Activated CD8-positive, alpha-beta memory T cell treated with anti-CD3 and anti-CD28 coated beads, Interleukin-2, amount 10 ng/mL, durations not matched to agents 7 days and 5 days (primary cell): ENCODE results near the gene WDFY4. TPM values are rescaled to one million over a fixed set of nuclear protein-coding genes. Genes with fewer than 3 reads are reported as not detected.

ENCODE experiments used
- ATAC-seq: fragments of 150-1000 bp; cut with Tn5 transposase; one replicate; pipeline ENCODE4 v1.10.0; 2021; ENCODE audit warnings: moderate library complexity
- CTCF ChIA-PET: fragments of 350-600 bp; sonication (Branson Sonifier 250); formaldehyde crosslinking; loops from one replicate; lab custom pipeline; 2021; ENCODE audit warnings: antibody characterized with exemption; lab: Charles Lee
- DNase-seq: peaks from one replicate; pipeline ENCODE4 v3.0.0-alpha.2; 2020
- H3K27ac Mint-ChIP-seq: one replicate; pipeline ENCODE4 v1.8.0; 2021; ENCODE audit warnings: mild to moderate bottlenecking, mixed read lengths
- H3K27me3 Mint-ChIP-seq: one replicate; pipeline ENCODE4 v1.8.0; 2021; ENCODE audit warnings: mixed read lengths
- H3K36me3 Mint-ChIP-seq: one replicate; pipeline ENCODE4 v1.8.0; 2021; ENCODE audit warnings: mild to moderate bottlenecking, mixed read lengths
- H3K4me1 Mint-ChIP-seq: one replicate; pipeline ENCODE4 v1.8.0; 2021; ENCODE audit warnings: mixed read lengths
- H3K4me3 Mint-ChIP-seq: one replicate; pipeline ENCODE4 v1.8.0; 2021; ENCODE audit warnings: mild to moderate bottlenecking, moderate library complexity, mixed read lengths
- H3K9me3 Mint-ChIP-seq: one replicate; pipeline ENCODE4 v1.8.0; 2022; ENCODE audit warnings: low read depth, mixed read lengths
- total RNA-seq, 2 experiments: library from RNA; stranded (reverse); gene quantifications; one replicate each; pipeline ENCODE4 v1.2.3, GENCODE V29; 2021

Gene WDFY4
- total RNA-seq, 2 experiments from 2014 or later = 0.06 TPM; not detected in 1

DNA sequence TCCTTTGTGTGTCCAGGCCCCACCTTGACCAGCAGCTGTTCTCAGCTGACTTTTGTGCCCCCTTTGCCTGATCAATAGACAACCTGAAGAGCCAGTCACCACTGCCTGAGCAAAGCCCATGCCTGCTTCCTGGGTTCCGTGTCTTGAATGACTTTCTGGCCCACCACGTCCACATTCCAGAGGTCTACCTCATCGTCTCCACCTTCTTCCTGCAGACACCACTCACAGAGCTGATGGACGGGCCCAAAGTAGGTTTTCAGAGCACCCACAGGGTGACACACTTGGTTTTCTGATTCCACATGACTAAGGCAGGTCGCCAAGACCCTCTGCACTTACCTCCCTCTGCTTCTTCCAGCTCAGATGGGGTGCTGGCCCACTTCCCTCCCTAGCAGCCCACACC, 126.8 kb downstream of the WDFY4 start:
- Mint-ChIP-seq H3K4me3 (no peak overlapping the region), H3K27me3 (peaks cover 11% of the 10 kb centered on the region), H3K4me1 (peaks cover 2% of the 10 kb centered on the region), H3K27ac (no peak overlapping the region), H3K36me3 (no peaks in the 10 kb centered on the region), H3K9me3 (no peaks in the 10 kb centered on the region)
- no peak for ATAC-seq
- CTCF ChIA-PET = interaction anchor here (1.0 kb wide), 1 partner anchor 155 kb away, joined by 3 read pairs; no protein-coding TSS in a partner anchor
- DNase-seq = no peak

DNA sequence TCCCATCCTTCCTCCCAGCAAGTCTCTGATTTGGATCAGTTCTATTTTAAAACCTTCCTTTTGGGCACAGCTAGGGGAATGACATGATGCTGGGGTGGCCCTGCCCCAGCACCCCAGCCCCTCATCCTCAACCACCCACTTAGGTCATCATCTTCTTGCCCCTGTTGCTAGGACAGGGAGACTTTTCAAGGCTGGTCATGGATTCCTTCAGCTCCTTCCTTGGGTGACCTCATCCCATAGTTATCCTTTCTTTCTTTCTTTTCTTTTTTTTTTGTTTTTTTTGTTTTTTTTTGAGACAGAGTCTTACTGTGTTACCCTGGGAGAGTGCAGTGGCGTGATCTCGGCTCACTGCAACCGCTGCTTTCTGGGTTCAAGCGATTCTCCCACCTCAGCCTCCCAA, 127.2 kb downstream of the WDFY4 start:
- H3K4me1 Mint-ChIP-seq = peaks cover 2% of the 10 kb centered on the region
- CTCF ChIA-PET = interaction anchor here (1.0 kb wide), 1 partner anchor 155 kb away, joined by 3 read pairs; no protein-coding TSS in a partner anchor
- no peak overlapping the region for H3K4me3 Mint-ChIP-seq
- no peak overlapping the region for H3K27ac Mint-ChIP-seq
- DNase-seq (no peak), ATAC-seq (no peak)
- no peaks in the 10 kb centered on the region for H3K9me3 Mint-ChIP-seq
- peaks cover 11% of the 10 kb centered on the region for H3K27me3 Mint-ChIP-seq
- no peaks in the 10 kb centered on the region for H3K36me3 Mint-ChIP-seq

DNA sequence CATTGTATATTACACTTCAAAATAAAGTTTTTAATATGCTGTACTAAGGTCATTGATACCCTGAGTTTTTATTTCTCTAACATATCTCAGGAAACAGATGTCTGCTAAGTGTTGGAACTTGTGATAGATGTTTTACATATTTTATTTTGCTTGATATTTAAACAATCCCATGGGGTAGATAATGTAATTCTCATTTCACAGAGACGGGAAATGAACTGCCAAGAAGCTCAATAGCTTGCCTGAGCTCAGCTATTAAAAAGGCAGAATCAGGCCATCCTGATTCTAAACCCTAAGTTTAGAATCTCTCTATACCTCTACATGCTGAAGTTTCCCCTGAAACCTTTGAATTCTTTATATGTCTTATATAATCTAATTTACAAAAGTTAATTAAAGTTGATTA, 128.6 kb downstream of the WDFY4 start:
- ATAC-seq (no peak), DNase-seq (no peak)
- Mint-ChIP-seq H3K9me3 (no peaks in the 10 kb centered on the region), H3K4me1 (no peaks in the 10 kb centered on the region), H3K27ac (no peak overlapping the region), H3K36me3 (no peaks in the 10 kb centered on the region), H3K27me3 (peaks cover 15% of the 10 kb centered on the region), H3K4me3 (no peak overlapping the region)
- CTCF ChIA-PET = no interaction called here

DNA sequence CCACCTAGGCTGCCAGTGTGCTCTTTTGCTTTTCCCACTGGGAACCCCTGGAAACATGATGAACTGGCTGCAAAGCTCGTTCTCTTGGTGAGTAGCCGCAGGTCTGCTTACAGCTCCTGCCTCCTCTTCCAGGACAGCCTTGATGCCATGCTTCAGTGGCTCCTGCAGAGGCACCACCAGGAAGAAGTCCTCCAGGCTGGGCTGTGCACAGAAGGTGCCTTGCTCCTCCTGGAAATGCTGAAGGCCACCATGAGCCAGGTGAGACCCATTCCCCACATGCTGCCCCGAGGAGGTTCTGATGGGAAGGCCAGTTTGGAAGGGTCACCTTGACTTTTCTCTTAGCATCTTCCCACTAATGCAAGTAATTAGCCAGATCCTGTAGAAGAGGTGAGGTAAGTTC, 129.2 kb downstream of the WDFY4 start:
- peaks cover 15% of the 10 kb centered on the region for H3K27me3 Mint-ChIP-seq
- no peaks in the 10 kb centered on the region for H3K9me3 Mint-ChIP-seq
- no peak overlapping the region for H3K4me3 Mint-ChIP-seq
- H3K27ac Mint-ChIP-seq = no peak overlapping the region
- CTCF ChIA-PET = no interaction called here
- no peaks in the 10 kb centered on the region for H3K36me3 Mint-ChIP-seq
- no peaks in the 10 kb centered on the region for H3K4me1 Mint-ChIP-seq
- no peak for DNase-seq
- ATAC-seq = no peak

GRCh38 chr10:48814933-48815332, 130.3 kb downstream of the WDFY4 start:
- H3K9me3 Mint-ChIP-seq = no peaks in the 10 kb centered on the region
- H3K4me1 Mint-ChIP-seq = no peaks in the 10 kb centered on the region
- ATAC-seq (no peak), DNase-seq (no peak)
- no peak overlapping the region for H3K27ac Mint-ChIP-seq
- H3K36me3 Mint-ChIP-seq = no peaks in the 10 kb centered on the region
- CTCF ChIA-PET = no interaction called here
- H3K4me3 Mint-ChIP-seq = no peak overlapping the region
- H3K27me3 Mint-ChIP-seq = peaks cover 15% of the 10 kb centered on the region

- H3K36me3 Mint-ChIP-seq = no peaks in the 10 kb centered on the region
- no peak for ATAC-seq
Measured at GRCh38 chr10:48817141-48817540, 132.5 kb downstream of the WDFY4 start.

GRCh38 chr10:48818081-48818480, 133.4 kb downstream of the WDFY4 start:
- no peaks in the 10 kb centered on the region for H3K9me3 Mint-ChIP-seq
- DNase-seq (no peak), ATAC-seq (no peak)
- CTCF ChIA-PET = interaction anchor here (1.4 to 2.0 kb wide), 2 partner anchors 160 to 162 kb away, joined by 4 to 7 read pairs; no protein-coding TSS in a partner anchor
- no peaks in the 10 kb centered on the region for H3K36me3 Mint-ChIP-seq
- H3K4me3 Mint-ChIP-seq = no peak overlapping the region
- no peaks in the 10 kb centered on the region for H3K4me1 Mint-ChIP-seq
- H3K27me3 Mint-ChIP-seq = peaks cover 8% of the 10 kb centered on the region
- no peak overlapping the region for H3K27ac Mint-ChIP-seq

More at GRCh38 chr10:48817141-48817540, 132.5 kb downstream of the WDFY4 start:
- CTCF ChIA-PET = no interaction called here
- no peak overlapping the region for H3K4me3 Mint-ChIP-seq
- DNase-seq = no peak
- H3K27ac Mint-ChIP-seq = no peak overlapping the region
- no peaks in the 10 kb centered on the region for H3K9me3 Mint-ChIP-seq
- H3K27me3 Mint-ChIP-seq = peaks cover 11% of the 10 kb centered on the region
- H3K4me1 Mint-ChIP-seq = no peaks in the 10 kb centered on the region

- CTCF ChIA-PET = interaction anchor here (1.4 to 2.0 kb wide), 2 partner anchors 161 to 163 kb away, joined by 4 to 7 read pairs; no protein-coding TSS in a partner anchor
- H3K9me3 Mint-ChIP-seq = no peaks in the 10 kb centered on the region
- DNase-seq (no peak), ATAC-seq (no peak)
- H3K4me1 Mint-ChIP-seq = no peaks in the 10 kb centered on the region
- H3K4me3 Mint-ChIP-seq = no peak overlapping the region
- H3K27ac Mint-ChIP-seq = no peak overlapping the region
- H3K27me3 Mint-ChIP-seq = peaks cover 10% of the 10 kb centered on the region
- no peaks in the 10 kb centered on the region for H3K36me3 Mint-ChIP-seq
Measured at GRCh38 chr10:48818861-48819520, 134.3 kb downstream of the WDFY4 start.

DNA sequence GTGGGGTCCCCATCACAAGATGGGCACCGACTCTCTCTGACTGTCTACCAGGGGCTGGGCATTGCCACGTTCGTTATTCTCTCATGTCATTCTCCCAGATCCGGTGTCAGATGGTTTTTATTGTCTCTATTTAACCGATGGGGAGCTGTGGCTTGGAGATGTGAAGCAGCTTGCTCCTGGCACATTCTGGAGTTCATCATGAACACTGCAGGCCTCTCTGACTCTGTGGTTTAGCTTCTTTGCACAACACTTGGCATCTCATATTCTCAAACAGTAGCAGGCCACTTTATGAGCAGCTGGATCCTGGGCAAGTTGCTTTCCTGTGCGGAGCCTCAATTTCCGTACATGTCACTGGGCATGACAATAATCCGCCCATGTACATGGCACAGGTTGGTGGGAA, 135.1 kb downstream of the WDFY4 start:
- Mint-ChIP-seq H3K36me3 (no peaks in the 10 kb centered on the region), H3K9me3 (no peaks in the 10 kb centered on the region), H3K27me3 (peaks cover 11% of the 10 kb centered on the region), H3K27ac (no peak overlapping the region), H3K4me3 (no peak overlapping the region), H3K4me1 (no peaks in the 10 kb centered on the region)
- no peak for ATAC-seq
- CTCF ChIA-PET = interaction anchor here (2.0 kb wide), 1 partner anchor 163 kb away, joined by 7 read pairs; no protein-coding TSS in a partner anchor
- no peak for DNase-seq

DNA sequence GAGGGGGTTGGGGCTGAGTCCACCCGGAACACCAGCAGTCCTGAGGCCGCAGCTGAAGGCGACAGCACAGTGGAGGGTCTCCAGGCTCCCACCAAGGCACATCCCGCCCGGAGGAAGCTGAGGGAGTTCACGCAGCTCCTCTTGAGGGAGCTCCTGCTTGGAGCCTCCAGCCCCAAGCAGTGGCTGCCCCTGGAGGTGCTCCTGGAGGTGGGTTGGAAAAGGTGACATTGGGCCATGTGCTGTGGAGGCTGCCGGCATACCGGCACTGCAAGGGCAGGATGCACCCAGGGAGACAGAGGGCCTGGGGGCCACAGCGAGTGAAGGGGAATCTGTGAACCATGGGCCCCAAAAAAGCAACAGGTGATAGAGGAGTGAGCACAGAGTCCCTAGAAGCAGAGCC, 135.6 kb downstream of the WDFY4 start:
- H3K27me3 Mint-ChIP-seq = peaks cover 14% of the 10 kb centered on the region
- ATAC-seq (no peak), DNase-seq (no peak)
- H3K4me1 Mint-ChIP-seq = no peaks in the 10 kb centered on the region
- no peak overlapping the region for H3K27ac Mint-ChIP-seq
- no peaks in the 10 kb centered on the region for H3K36me3 Mint-ChIP-seq
- H3K4me3 Mint-ChIP-seq = no peak overlapping the region
- no peaks in the 10 kb centered on the region for H3K9me3 Mint-ChIP-seq
- CTCF ChIA-PET = no interaction called here

DNA sequence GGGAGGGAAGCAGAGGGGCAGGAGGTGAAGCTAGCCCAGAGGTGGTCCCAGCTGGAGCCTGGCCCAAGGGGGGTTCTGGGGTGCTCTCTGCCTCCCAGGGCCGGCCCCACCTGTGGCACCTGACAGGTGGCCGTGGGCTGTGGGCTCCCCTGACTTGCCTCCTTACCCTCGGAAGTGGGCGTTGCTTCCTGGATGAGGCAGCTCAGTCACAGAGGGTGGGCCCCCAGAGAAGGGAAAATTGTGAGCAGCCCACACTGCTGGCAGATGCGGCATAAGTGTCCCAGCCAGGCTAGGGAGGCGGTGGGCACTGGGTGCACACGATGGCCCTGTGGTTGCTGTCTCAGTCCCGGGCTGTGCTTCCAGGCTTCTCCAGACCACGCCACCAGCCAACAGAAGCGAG, 136.0 kb downstream of the WDFY4 start:
- Mint-ChIP-seq H3K36me3 (no peaks in the 10 kb centered on the region), H3K9me3 (no peaks in the 10 kb centered on the region), H3K4me1 (no peaks in the 10 kb centered on the region), H3K27ac (no peak overlapping the region), H3K4me3 (no peak overlapping the region), H3K27me3 (peaks cover 18% of the 10 kb centered on the region)
- CTCF ChIA-PET = no interaction called here
- no peak for ATAC-seq
- DNase-seq = no peak

DNA sequence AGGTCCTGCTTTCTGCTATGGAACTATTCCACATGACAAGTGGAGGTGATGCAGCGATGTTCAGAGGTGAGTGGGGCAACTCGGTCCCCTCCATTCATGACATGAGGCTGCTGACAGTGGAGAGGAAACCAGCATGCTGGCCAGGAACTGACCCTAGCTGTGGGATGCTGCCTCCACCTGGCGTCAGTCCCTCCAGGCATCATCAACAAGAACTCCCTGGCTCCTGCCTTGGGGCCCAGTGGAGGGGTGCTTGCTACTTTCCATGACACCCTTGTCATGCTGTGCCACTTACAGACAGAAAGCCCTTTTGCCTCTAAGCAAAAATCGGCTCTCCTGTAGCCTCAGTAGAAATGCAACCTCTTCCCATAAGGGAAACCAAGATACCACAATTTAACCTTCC, 136.4 kb downstream of the WDFY4 start:
- no peak overlapping the region for H3K27ac Mint-ChIP-seq
- no peaks in the 10 kb centered on the region for H3K4me1 Mint-ChIP-seq
- no peak overlapping the region for H3K4me3 Mint-ChIP-seq
- peaks cover 20% of the 10 kb centered on the region for H3K27me3 Mint-ChIP-seq
- ATAC-seq (no peak), DNase-seq (no peak)
- H3K9me3 Mint-ChIP-seq = no peaks in the 10 kb centered on the region
- no peaks in the 10 kb centered on the region for H3K36me3 Mint-ChIP-seq
- CTCF ChIA-PET = no interaction called here

- Mint-ChIP-seq H3K4me1 (no peaks in the 10 kb centered on the region), H3K4me3 (no peak overlapping the region), H3K27me3 (peaks cover 19% of the 10 kb centered on the region), H3K27ac (no peak overlapping the region), H3K36me3 (no peaks in the 10 kb centered on the region), H3K9me3 (no peaks in the 10 kb centered on the region)
- ATAC-seq (no peak), DNase-seq (no peak)
- CTCF ChIA-PET = no interaction called here
Measured at GRCh38 chr10:48821692-48822091, 137.0 kb downstream of the WDFY4 start.

GRCh38 chr10:48833674-48834073, 149.0 kb downstream of the WDFY4 start:
- no peak overlapping the region for H3K4me3 Mint-ChIP-seq
- CTCF ChIA-PET = no interaction called here
- no peaks in the 10 kb centered on the region for H3K4me1 Mint-ChIP-seq
- DNase-seq (no peak), ATAC-seq (no peak)
- H3K27me3 Mint-ChIP-seq = peaks cover 6% of the 10 kb centered on the region
- no peaks in the 10 kb centered on the region for H3K36me3 Mint-ChIP-seq
- H3K9me3 Mint-ChIP-seq = no peaks in the 10 kb centered on the region
- H3K27ac Mint-ChIP-seq = no peak overlapping the region
